HG03159 (cell line): ENCODE measurements around the gene HDAC9.
A peak's percentile ranks its signal among the peaks of the same experiment; 100 is the strongest.

Source experiments
- ATAC-seq: cut with Tn5 transposase; IDR thresholded peaks from one replicate; pipeline ENCODE4 v1.9.1; 2021; ENCODE audit warnings: mild to moderate bottlenecking, moderate library complexity; ENCODE audit not compliant: unreplicated experiment

HDAC9 gene

GRCh38 chr7:18521945-18522566 lies 26.5 kb downstream of the HDAC9 start:
- ATAC-seq: peak; percentile 70

- ATAC-seq: no peak
Measured at GRCh38 chr7:18524248-18524647, 28.7 kb downstream of the HDAC9 start.

GRCh38 chr7:18526368-18526878 lies 30.9 kb downstream of the HDAC9 start:
- no peak for ATAC-seq

GRCh38 chr7:18529239-18529638 lies 33.7 kb downstream of the HDAC9 start:
- no peak for ATAC-seq

GRCh38 chr7:18530224-18531179 lies 35.0 kb downstream of the HDAC9 start:
- ATAC-seq: peak; percentile 78

GRCh38 chr7:18531539-18531938 lies 36.0 kb downstream of the HDAC9 start:
- no peak for ATAC-seq

GRCh38 chr7:18532813-18533212 lies 37.3 kb downstream of the HDAC9 start:
- no peak for ATAC-seq

GRCh38 chr7:18534481-18534880 lies 38.9 kb downstream of the HDAC9 start:
- ATAC-seq: no peak

- no peak for ATAC-seq
Measured at GRCh38 chr7:18535810-18536415, 40.4 kb downstream of the HDAC9 start.

GRCh38 chr7:18536486-18536885 lies 40.9 kb downstream of the HDAC9 start:
- ATAC-seq: no peak

- peak; percentile 78 for ATAC-seq
Measured at GRCh38 chr7:18538554-18539250, 43.2 kb downstream of the HDAC9 start.

GRCh38 chr7:18540396-18540795 lies 44.8 kb downstream of the HDAC9 start:
- ATAC-seq: no peak

GRCh38 chr7:18541181-18541870 lies 45.8 kb downstream of the HDAC9 start:
- ATAC-seq: no peak

- ATAC-seq: no peak
Measured at GRCh38 chr7:18541871-18542212, 46.3 kb downstream of the HDAC9 start.

GRCh38 chr7:18546576-18546975 lies 51.0 kb downstream of the HDAC9 start:
- ATAC-seq: no peak

GRCh38 chr7:18547509-18548187 lies 52.1 kb downstream of the HDAC9 start:
- peak; percentile 80 for ATAC-seq

- no peak for ATAC-seq
Measured at GRCh38 chr7:18548534-18548933, 53.0 kb downstream of the HDAC9 start.

- no peak for ATAC-seq
Measured at GRCh38 chr7:18550574-18550973, 55.0 kb downstream of the HDAC9 start.

- no peak for ATAC-seq
Measured at GRCh38 chr7:18552316-18552916, 56.9 kb downstream of the HDAC9 start.
